Inflammatory macrophage treated with lipopolysaccharide for 4 hours (primary cell): Measurements from ENCODE around the gene OBSCN.
"Not testable (repeated sequence)": the region's sequence is repeated elsewhere in the genome, so short reads cannot be mapped to it uniquely, and the experiment has no call there.

Experiments used
- DNase-seq: peaks from one replicate; pipeline ENCODE4 v3.0.0-alpha.2; 2020

Gene OBSCN

DNA sequence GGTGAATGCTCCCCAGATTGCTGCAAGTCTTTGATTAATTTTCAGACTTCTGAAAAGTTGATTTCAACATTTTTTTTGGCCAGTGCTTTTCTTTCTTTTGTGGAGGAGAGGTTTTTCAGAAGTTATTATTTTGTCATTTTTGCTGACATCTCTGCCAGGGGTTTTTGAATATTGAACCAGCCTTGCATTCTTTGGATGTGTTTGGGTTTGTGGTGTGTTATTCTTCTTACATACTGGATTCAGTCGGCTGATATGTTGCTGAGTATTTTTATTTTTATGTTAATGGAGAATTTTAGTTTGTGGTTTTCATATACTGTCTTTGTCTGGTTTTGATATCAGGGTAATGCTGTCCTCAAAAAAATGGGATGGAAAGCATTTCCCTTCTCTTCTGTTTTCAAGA lies 25.3 kb downstream of the OBSCN start:
- DNase-seq = no peak

DNA sequence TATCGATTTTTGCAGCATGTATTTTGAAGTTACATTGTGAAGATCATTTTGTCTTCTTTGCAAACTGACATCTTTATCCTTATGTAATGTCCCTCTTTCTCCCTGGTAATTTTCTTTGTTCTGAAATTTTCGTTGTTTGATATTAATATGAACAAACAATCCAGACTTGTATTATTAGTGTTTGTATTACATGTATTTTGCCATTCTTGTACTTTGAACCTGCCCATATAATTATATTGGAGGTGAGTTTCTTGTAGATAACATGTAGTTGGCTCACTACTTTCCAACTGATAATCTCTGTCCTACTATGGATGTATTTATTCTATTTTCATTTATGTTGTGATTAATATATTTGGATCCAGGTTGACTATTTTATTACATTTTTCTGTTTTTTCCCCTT lies 27.1 kb downstream of the OBSCN start:
- no peak for DNase-seq

- DNase-seq = peak; percentile 9
These were observed 28.9 kb downstream of the OBSCN start for GRCh38 chr1:228236744-228237143.

DNA sequence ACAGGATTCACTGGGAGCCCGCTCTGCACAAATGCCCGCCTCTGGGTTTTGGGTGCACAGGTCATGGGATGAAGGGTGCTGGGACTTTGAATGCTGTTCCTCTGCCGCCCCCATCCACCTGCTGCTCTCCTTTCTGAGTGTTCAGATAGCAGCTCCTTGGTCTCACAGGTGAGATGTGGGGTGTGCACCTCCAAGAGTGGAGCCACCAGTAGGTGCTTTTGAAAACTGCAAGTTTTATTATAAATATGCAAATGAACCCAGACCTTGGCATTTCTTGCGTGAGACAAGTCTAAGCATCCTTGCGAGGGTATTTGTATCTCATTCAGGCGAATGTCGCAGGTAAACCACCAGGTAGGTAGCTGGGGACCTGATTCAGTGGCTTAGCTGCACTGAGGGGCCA lies 30.2 kb downstream of the OBSCN start:
- DNase-seq = no peak

DNA sequence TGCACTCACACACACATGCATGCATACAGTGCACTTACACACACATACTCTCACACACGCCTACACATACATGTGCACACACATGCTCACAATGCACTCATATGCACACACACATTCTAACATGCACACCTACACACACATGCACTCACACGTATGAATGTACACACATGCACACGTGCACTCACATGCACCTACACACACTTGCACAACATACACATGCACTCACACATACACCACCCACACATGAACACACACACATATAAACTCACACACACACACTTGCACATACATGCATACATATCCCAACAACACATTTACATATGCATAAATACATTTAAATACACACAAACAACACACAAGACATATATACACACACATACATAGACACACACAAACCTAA lies 30.6 kb downstream of the OBSCN start:
- DNase-seq = no peak

GRCh38 chr1:228240411-228241240 lies 32.8 kb downstream of the OBSCN start:
- DNase-seq = no peak

- no peak for DNase-seq
These were observed 33.4 kb downstream of the OBSCN start for GRCh38 chr1:228241259-228241658.

DNA sequence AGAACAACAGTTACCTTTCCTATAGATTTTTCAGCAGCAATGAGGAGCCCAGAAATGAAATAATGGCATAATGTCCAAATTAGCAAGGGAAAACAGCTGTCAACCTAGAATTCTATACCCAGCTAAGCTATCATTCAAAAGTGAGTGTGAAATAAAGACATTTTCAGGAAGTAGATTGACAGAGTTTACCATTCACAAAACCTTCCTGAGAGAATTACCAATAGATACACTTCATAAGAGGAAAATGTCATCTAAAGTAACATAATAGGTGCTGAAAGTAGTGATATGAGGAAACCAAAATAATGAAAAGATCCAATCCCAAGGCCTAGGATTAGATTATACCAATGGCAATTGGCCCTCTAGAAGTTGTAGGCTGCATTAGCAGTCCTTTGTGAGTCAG lies 34.6 kb downstream of the OBSCN start:
- no peak for DNase-seq

DNA sequence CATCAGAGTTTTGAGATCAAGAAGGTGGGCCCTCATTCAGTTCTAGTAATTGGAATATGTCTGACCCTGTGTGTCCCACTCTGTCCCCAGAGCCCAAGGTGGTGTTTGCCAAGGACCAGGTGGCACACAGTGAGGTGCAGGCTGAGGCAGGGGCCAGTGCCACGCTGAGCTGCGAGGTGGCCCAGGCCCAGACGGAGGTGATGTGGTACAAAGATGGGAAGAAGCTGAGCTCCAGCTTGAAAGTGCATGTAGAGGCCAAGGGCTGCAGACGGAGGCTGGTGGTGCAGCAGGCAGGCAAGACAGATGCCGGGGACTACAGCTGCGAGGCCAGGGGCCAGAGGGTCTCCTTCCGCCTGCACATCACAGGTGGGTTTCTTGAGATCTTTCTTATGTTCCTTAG lies 35.2 kb downstream of the OBSCN start:
- DNase-seq = no peak

DNA sequence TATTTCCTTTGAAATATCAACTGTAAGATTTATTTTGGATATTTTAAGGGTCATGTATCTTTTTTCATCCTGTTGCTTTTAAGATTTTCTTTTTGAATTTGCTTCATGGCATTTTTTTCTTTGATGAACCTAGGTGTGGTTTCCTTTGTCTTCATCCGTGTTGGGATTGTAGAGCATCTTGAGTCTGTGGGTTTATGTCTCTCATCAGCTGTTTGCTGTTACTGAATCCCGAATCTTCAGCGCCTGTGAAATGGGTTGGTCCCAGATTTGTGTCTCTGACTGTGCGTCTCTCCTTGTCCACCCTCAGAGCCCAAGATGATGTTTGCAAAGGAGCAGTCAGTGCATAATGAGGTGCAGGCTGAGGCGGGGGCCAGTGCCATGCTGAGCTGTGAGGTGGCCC lies 36.1 kb downstream of the OBSCN start:
- not testable (repeated sequence) for DNase-seq

DNA sequence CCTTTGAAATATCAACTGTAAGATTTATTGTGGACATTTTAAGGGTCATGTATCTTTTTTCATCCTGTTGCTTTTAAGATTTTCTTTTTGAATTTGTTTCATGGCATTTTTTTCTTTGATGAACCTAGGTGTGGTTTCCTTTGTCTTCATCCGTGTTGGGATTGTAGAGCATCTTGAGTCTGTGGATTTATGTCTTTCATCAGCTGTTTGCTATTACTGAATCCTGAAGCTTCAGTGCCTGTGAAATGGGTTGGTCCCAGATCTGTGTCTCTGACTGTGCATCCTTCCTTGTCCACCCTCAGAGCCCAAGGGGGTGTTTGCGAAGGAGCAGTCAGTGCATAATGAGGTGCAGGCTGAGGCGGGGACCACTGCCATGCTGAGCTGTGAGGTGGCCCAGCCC lies 37.3 kb downstream of the OBSCN start:
- DNase-seq = no peak

DNA sequence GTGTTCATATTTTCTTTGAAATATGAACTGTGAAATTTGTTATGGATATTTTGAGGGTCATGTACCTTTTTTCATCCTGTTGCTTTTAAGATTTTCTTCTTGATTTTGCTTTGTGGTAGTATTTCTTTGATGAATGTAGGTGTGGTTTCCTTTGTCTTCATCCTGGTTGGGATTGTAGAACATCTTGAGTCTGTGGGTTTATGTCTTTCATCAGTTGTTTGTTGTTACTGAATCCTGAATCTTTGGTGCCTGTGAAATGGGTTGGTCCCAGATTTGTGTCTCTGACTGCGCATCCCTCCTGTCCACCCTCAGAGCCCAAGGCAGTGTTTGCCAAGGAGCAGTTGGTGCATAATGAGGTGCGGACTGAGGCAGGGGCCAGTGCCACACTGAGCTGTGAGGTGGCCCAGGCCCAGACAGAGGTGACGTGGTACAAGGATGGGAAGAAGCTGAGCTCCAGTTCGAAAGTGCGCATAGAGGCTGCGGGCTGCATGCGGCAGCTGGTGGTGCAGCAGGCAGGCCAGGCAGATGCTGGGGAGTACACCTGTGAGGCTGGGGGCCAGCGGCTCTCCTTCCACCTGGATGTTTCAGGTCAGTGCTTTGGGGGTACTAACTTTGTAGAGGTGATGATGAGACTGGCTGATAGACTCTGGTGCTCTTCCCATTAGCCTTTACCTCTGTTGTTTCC lies 38.5 kb downstream of the OBSCN start:
- DNase-seq = no peak

DNA sequence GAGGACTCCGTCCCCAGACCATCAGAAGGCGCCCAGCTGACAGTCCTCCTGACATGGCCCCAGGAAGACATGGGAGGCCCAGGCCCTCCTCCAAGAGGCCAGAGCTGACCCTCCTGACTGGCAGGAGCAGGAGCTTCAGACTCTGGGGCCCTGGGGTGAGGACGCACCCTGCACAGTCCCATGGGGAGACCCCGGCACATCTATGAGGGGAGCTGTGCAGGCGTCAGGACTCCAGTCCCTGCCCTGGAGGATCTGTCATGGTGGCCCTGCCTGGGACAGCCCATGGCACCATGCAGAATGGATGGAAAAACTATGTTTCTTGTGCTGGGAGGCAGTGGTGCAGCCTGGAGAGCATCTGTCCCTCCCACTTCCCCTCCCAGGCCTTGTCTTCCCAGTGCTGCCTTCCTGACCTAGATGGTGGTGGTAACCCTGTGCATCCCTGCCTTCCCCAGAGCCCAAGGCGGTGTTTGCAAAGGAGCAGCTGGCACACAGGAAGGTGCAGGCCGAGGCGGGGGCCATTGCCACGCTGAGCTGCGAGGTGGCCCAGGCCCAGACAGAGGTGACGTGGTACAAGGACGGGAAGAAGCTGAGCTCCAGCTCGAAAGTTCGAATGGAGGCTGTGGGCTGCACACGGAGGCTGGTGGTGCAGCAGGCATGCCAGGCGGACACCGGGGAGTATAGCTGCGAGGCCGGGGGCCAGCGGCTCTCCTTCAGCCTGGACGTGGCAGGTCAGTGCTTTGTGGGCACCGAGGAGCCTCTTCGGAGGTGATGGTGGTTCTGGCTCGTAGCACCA lies 41.9 kb downstream of the OBSCN start:
- no peak for DNase-seq

- DNase-seq = not testable (repeated sequence)
These were observed 44.6 kb downstream of the OBSCN start for GRCh38 chr1:228252476-228252875.

- DNase-seq = no peak
These were observed 49.0 kb downstream of the OBSCN start for GRCh38 chr1:228256626-228257375.

DNA sequence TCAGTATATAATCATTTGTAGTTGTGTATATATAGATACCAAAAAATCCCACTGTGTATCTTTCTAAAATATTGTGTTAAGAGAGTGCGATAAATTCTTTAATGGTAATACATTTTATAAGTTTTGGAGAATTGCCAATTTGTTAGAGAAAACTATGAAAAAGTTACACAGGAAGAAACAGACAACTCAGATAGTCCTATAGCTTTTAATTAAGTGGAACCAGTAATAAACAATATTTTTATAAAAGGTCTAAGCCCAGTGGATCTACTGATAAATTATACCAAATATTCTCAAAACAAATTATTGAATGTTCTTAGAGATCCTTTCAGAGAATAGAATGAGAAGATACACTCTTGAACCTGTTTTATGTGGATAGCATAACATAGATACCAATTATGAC lies 50.6 kb downstream of the OBSCN start:
- DNase-seq = no peak

DNA sequence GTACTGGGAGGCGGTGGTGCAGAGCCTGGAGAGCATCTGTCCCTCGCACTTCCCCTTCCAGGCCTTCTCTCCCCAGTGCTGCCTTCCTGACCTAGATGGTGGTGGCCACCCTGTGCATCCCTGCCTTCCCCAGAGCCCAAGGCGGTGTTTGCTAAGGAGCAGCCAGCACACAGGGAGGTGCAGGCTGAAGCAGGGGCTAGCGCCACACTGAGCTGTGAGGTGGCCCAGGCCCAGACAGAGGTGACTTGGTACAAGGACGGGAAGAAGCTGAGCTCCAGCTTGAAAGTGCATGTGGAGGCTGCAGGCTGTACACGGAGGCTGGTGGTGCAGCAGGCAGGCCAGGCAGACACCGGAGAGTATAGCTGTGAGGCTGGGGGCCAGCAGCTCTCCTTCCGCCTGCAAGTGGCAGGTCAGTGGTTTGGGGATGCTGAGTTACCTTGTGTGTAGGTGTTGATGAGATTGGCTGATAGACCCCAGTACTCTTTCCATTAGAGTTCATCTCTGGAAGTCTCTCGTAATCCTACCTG lies 51.6 kb downstream of the OBSCN start:
- no peak for DNase-seq

DNA sequence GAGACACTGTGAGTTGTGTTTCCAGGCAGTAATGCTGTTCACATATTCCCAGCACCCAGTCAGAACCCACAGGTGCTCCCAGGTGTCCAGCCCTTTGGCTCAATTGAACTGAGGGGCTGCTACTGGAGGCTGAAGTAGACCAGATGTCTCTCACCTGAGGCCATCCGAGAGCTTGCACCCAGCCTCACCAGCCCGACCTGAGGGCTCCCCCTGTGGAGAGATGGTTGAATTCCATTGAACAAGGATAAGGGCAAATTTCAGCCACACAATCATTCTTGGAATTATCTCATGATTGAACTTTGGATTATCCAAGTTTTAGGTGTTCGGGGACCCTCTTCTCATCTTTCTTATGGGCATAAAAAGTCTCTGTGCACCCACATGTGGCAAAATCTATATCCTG lies 52.1 kb downstream of the OBSCN start:
- no peak for DNase-seq

DNA sequence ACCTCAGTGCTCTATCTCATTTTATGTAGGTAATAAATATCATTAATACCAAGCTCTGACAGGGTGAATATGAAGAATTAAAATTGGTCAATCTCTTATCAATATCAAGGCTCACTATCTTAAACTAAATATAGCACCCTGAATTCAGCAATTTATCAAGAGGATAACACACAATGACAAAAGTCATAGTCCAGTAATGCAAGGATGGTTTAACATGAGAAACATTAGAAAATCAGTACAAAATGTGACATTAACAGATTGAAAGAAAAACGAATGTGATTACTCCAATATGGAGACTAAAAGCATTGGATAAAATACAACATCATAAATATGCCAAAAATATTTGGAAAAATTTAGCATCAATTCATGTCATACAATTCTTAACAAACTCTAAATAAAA lies 53.9 kb downstream of the OBSCN start:
- DNase-seq = no peak

- no peak for DNase-seq
These were observed 54.6 kb downstream of the OBSCN start for GRCh38 chr1:228262475-228262874.

GRCh38 chr1:228263636-228264035 lies 55.8 kb downstream of the OBSCN start:
- no peak for DNase-seq

DNA sequence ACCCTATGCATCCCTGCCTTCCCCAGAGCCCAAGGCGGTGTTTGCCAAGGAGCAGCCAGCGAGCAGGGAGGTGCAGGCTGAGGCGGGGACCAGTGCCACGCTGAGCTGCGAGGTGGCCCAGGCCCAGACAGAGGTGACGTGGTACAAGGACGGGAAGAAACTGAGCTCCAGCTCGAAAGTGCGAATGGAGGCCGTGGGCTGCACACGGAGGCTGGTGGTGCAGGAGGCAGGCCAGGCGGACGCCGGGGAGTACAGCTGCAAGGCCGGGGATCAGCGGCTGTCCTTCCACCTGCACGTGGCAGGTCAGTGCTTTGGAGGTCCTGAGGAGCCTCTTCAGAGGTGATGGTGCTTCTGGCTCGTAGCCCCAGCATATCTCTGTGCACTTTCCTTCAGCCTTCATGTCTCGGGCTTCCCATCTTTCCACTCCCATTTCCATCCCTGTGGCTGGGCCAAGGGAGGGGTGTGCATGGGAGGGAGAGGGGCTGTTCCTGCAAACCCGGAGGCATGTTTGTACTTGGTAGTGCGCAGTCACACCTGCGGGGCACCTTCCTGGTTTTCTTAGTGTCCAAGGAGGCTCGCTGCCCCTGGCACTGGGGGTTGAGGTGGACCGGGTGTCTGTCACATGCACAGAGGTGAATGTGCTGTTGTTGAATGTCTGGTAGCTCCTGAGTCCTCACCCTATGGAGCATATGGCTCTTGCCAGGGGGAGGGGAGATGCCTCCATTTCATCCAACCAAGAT lies 56.4 kb downstream of the OBSCN start:
- DNase-seq = no peak
